ENCODE measurements around the gene MARCHF6. TPM values are rescaled to one million over a fixed set of nuclear protein-coding genes. Genes with fewer than 3 reads are reported as not detected.

Gene MARCHF6, protein sequence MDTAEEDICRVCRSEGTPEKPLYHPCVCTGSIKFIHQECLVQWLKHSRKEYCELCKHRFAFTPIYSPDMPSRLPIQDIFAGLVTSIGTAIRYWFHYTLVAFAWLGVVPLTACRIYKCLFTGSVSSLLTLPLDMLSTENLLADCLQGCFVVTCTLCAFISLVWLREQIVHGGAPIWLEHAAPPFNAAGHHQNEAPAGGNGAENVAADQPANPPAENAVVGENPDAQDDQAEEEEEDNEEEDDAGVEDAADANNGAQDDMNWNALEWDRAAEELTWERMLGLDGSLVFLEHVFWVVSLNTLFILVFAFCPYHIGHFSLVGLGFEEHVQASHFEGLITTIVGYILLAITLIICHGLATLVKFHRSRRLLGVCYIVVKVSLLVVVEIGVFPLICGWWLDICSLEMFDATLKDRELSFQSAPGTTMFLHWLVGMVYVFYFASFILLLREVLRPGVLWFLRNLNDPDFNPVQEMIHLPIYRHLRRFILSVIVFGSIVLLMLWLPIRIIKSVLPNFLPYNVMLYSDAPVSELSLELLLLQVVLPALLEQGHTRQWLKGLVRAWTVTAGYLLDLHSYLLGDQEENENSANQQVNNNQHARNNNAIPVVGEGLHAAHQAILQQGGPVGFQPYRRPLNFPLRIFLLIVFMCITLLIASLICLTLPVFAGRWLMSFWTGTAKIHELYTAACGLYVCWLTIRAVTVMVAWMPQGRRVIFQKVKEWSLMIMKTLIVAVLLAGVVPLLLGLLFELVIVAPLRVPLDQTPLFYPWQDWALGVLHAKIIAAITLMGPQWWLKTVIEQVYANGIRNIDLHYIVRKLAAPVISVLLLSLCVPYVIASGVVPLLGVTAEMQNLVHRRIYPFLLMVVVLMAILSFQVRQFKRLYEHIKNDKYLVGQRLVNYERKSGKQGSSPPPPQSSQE
- polyA plus RNA-seq (2012; ENCODE audit: low read depth, missing spikeins): 56.6 TPM

DNA sequence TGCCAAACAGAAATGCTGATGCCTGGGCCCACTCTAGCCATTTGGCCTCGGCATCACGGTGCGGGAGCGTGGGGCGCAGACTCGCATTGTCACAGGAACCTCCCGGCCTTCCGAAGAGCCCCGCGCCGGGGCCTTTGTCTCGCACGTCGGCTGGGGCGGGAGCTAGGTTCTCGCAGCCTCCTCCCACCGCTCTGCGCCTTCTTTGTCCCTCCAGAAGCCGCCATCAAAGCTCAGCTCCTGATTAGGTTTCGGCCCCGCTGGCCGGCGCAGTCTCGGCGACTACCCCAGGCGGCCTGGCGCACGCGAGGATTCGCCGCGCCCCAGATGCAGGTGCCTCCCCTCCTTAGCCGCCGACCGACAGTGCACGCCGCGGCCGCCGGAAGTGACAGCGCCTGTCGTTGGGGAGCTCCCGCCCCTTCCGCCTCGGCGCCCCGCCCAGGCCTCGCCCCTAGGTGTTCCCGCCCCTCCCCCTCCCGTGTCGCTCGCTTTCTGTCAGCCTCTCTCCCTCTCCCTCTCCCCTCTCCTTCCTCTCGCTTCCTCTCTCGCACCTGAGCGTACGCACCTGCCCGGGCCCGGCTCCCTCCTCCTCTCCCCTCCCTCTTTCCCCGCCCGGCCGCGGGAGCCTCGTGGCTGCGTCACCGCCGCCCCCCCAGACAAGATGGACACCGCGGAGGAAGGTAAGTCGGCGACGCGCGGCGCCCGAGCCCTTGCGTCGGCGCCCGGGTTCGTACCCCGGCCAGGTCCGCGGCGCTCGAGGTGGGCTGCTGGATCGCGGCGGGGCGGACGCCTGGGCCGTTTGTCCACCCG is at the start of gene MARCHF6:
Gene MARCHF6 (plus strand): TSS at position 455 of the 807 bp plus-strand sequence. CDS start 204 bp downstream, at position 659.
- peak; percentile 70 for DNase-seq (ENCODE audit: insufficient read length, low spot score)
- peak; percentile 95 for FAIRE-seq

DNA sequence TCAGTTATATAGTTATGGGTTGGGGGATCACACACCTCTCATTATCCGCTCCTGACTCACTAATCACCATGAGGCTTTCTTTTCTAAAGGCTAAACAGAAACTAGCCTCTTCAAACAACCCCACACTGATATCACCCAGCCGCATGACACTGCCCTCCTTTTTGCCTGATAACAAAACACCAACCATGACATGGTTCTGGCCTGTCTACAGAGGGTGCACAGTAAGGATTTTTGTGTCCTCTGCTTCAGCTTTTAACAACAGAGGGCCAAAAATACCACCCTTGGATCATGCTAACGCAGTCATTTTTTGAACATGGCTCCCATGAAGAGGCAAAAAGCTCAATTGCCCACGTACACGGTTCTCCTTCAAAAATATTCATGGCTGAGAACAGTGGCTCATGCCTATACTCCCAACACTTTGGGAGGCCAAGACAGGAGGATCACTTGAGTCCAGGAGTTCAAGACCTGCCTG is 49.8 kb upstream of the MARCHF6 start:
- TF ChIP-seq PAX5 (IDR thresholded peaks at IDR 0.05; ENCODE audit: insufficient read depth, low read length, severe bottlenecking) (no peak), POLR2AphosphoS5 (IDR thresholded peaks at IDR 0.05; ENCODE audit: low read depth, low read length) (no peak), TAF1 (IDR thresholded peaks at IDR 0.05; ENCODE audit: low read depth, low read length) (no peak), POLR2A (IDR thresholded peaks at IDR 0.05; ENCODE audit: low read depth, low read length) (no peak), POU2F2 (IDR thresholded peaks at IDR 0.05; ENCODE audit: low read depth, low read length) (no peak), SPI1 (IDR thresholded peaks at IDR 0.05; ENCODE audit: low read depth, low read length) (no peak)
- no peak for DNase-seq (ENCODE audit: insufficient read length, low spot score)
- no peak for FAIRE-seq

More for the DNA sequence above, at the start of gene MARCHF6:
- TF ChIP-seq POLR2A (IDR thresholded peaks at IDR 0.05; ENCODE audit: low read depth, low read length) (peak; percentile 89), SPI1 (IDR thresholded peaks at IDR 0.05; ENCODE audit: low read depth, low read length) (peak; percentile 77), TAF1 (IDR thresholded peaks at IDR 0.05; ENCODE audit: low read depth, low read length) (peak; percentile 87), PAX5 (IDR thresholded peaks at IDR 0.05; ENCODE audit: insufficient read depth, low read length, severe bottlenecking) (no peak), POU2F2 (IDR thresholded peaks at IDR 0.05; ENCODE audit: low read depth, low read length) (no peak), POLR2AphosphoS5 (IDR thresholded peaks at IDR 0.05; ENCODE audit: low read depth, low read length) (peak; percentile 88)

DNA sequence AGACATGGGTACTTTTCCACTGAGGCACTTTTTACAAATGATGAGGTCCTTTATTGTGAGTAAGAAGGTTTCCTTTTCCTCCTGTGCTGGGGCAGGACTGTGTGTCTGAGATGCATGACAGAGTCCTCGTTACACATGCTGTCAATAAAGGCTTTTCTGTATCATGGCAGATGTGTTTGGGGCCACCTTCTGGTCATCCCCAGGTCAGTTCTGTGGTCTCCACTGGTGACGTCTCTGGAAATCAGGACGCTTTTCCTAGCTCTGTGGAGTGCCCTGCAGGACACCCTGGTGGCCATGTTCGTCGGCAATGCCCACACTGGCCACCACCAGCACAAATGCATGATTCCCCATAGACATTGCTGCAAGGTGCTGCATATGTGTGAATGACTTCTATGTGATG is 48.6 kb upstream of the MARCHF6 start:
- FAIRE-seq: no peak
- no peak for DNase-seq (ENCODE audit: insufficient read length, low spot score)
- no peak for TF ChIP-seq POLR2A (IDR thresholded peaks at IDR 0.05; ENCODE audit: low read depth, low read length)
- no peak for TF ChIP-seq TAF1 (IDR thresholded peaks at IDR 0.05; ENCODE audit: low read depth, low read length)
- TF ChIP-seq POU2F2 (IDR thresholded peaks at IDR 0.05; ENCODE audit: low read depth, low read length): no peak
- TF ChIP-seq POLR2AphosphoS5 (IDR thresholded peaks at IDR 0.05; ENCODE audit: low read depth, low read length): no peak
- no peak for TF ChIP-seq PAX5 (IDR thresholded peaks at IDR 0.05; ENCODE audit: insufficient read depth, low read length, severe bottlenecking)
- TF ChIP-seq SPI1 (IDR thresholded peaks at IDR 0.05; ENCODE audit: low read depth, low read length): no peak

DNA sequence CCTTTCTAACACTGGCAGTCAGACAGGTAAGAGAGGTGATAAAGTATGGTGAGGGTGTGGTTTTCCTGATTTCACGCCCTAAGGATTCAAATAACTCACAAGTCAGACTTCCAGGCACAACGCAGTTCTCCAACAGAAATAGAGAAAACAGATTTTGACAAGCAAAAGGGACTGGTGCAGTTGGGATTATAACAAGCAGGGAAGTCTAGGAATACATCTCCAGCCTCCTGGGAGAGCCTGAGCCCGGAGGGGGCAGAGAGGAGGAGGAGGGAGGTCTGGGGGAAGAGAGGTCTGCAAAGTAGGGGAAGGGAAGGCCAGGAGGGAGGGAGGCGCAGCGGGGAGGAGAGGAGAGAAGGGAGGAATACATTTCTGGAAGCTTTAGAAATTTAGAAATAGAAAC is 47.4 kb upstream of the MARCHF6 start:
- FAIRE-seq: no peak

DNA sequence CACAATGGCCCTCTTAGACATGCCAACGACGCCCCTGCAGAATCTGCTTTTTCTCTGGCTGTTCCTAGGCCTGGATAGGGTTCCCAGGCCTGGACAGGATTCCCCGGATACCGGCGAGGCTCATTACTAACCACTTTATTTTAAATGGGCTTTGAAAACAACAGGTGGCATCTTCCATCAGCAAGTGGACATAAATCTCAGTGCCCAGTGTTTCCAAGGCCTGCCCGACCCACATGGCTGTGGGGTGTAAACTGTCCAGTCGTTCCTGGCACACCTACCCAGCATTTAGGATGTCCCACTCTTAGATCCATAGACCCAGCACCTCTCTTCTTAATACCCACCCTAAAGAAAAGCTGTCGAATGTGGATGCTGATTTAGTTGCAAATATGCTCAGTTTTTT is 46.7 kb upstream of the MARCHF6 start:
- FAIRE-seq (no peak), DNase-seq (ENCODE audit: insufficient read length, low spot score) (no peak)
- no peak for TF ChIP-seq TAF1 (IDR thresholded peaks at IDR 0.05; ENCODE audit: low read depth, low read length)
- TF ChIP-seq POLR2AphosphoS5 (IDR thresholded peaks at IDR 0.05; ENCODE audit: low read depth, low read length): no peak
- no peak for TF ChIP-seq PAX5 (IDR thresholded peaks at IDR 0.05; ENCODE audit: insufficient read depth, low read length, severe bottlenecking)
- TF ChIP-seq SPI1 (IDR thresholded peaks at IDR 0.05; ENCODE audit: low read depth, low read length): no peak
- no peak for TF ChIP-seq POU2F2 (IDR thresholded peaks at IDR 0.05; ENCODE audit: low read depth, low read length)
- TF ChIP-seq POLR2A (IDR thresholded peaks at IDR 0.05; ENCODE audit: low read depth, low read length): no peak

More for the DNA sequence above, 47.4 kb upstream of the MARCHF6 start:
- DNase-seq (ENCODE audit: insufficient read length, low spot score): no peak
- no peak for TF ChIP-seq SPI1 (IDR thresholded peaks at IDR 0.05; ENCODE audit: low read depth, low read length)
- TF ChIP-seq PAX5 (IDR thresholded peaks at IDR 0.05; ENCODE audit: insufficient read depth, low read length, severe bottlenecking): no peak
- no peak for TF ChIP-seq POU2F2 (IDR thresholded peaks at IDR 0.05; ENCODE audit: low read depth, low read length)
- no peak for TF ChIP-seq POLR2AphosphoS5 (IDR thresholded peaks at IDR 0.05; ENCODE audit: low read depth, low read length)
- no peak for TF ChIP-seq POLR2A (IDR thresholded peaks at IDR 0.05; ENCODE audit: low read depth, low read length)
- TF ChIP-seq TAF1 (IDR thresholded peaks at IDR 0.05; ENCODE audit: low read depth, low read length): no peak

DNA sequence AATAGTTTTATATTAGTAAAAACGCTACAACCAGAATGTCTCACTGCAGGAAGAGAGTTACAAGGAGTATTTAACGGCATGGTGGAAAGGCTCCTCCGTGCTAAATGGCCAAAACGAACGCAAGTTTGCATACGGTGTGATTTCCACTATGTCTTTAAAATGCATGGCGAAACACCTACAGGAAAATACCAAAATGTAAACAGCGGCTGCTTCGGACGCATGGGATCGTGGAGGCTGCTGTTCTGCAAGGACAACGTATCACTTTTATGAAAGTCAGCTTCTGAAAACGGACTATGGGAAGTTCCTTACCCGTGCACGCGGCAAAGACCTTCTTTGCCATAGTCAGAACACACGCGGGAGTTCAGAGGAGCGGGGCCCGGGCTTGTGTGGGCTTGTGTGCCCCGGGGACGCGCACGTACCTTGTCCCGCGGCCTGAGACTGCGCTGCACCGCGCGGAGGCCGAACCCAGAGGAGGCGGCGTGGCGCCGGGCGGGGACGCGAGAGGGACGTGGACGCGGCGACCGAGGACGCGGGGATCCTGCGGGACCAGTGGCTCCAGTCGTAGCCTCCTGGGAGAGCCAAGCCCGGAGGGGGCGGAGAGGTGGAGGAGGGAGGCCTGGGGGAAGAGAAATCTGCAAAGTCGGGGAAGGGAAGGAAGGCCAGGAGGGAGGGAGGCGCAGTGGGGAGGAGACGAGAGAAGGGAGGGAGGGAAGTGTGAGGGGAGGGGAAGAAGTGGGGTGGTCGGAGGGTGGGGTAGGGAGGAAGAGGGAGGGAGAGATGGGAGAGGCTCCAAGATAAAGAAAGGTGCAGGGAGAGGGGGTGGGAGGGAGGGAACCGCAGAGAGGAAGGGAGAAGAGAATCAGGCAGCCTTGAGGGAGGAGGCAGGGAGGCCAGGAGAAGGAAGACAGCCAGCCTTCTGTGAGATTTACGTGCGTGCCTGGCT is 46.0 kb upstream of the MARCHF6 start, which contains the start of gene CMBL:
Gene CMBL (minus strand): TSS at position 697 of the 943 bp plus-strand sequence. CDS start 17,140 bp downstream, outside the sequence.
- FAIRE-seq (peak; percentile 69), DNase-seq (ENCODE audit: insufficient read length, low spot score) (peak; percentile 59)
- TF ChIP-seq POLR2A (IDR thresholded peaks at IDR 0.05; ENCODE audit: low read depth, low read length) (peak; percentile 18; the same call in 1 of the 2 replicates), SPI1 (IDR thresholded peaks at IDR 0.05; ENCODE audit: low read depth, low read length) (no peak)

DNA sequence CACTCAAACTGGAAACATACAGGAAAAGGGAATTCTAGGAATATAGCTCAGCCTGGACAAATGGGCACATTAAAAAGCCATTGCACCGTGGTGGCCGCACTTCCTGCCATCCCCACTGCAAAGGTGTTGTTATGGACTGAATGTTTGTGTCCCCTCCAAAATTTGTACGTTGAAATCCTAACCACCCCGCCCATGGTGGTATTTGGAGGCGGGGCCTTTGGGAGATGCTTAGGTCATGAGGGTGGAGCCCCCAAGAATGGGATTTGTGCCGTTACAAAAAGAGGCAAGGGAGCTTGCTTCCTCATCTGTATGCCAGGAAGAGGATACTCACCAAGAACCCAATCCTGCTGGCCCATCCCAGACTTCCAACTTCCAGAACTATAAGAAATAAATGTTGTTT is 44.7 kb upstream of the MARCHF6 start:
- no peak for TF ChIP-seq POLR2AphosphoS5 (IDR thresholded peaks at IDR 0.05; ENCODE audit: low read depth, low read length)
- no peak for TF ChIP-seq POU2F2 (IDR thresholded peaks at IDR 0.05; ENCODE audit: low read depth, low read length)
- TF ChIP-seq TAF1 (IDR thresholded peaks at IDR 0.05; ENCODE audit: low read depth, low read length): no peak
- TF ChIP-seq POLR2A (IDR thresholded peaks at IDR 0.05; ENCODE audit: low read depth, low read length): no peak
- TF ChIP-seq SPI1 (IDR thresholded peaks at IDR 0.05; ENCODE audit: low read depth, low read length): no peak
- TF ChIP-seq PAX5 (IDR thresholded peaks at IDR 0.05; ENCODE audit: insufficient read depth, low read length, severe bottlenecking): no peak
- FAIRE-seq (no peak), DNase-seq (ENCODE audit: insufficient read length, low spot score) (no peak)

Data from GM12891 (cell line).